ENCODE data around the gene PRR23E.

The PRR23E gene

GRCh38 chr3:127150513-127151250 lies 42.2 kb upstream of the PRR23E start:
- Histone ChIP-seq H3K4me3 (ENCODE audit: low read depth, low read length, poor library complexity, severe bottlenecking) (no peak overlapping the region), H3K9me2 (ENCODE audit: low read depth, low read length) (no peaks in the 10 kb centered on the region), H3K36me3 (ENCODE audit: insufficient read depth, low read length) (no peaks in the 10 kb centered on the region), H3K79me2 (ENCODE audit: insufficient read depth, low read length) (no peaks in the 10 kb centered on the region), H3F3A (ENCODE audit: insufficient read depth, low read length) (no peaks in the 10 kb centered on the region), H3K4me1 (ENCODE audit: insufficient read depth, low read length, severe bottlenecking) (no peaks in the 10 kb centered on the region), H2AFZ (ENCODE audit: low read length) (no peak overlapping the region), H4K20me1 (ENCODE audit: insufficient read depth, low read length) (no peaks in the 10 kb centered on the region), H3K4me2 (ENCODE audit: low read length) (no peak overlapping the region), H3K9me3 (ENCODE audit: low read length) (no peaks in the 10 kb centered on the region), H3K27me3 (ENCODE audit: insufficient read depth, low read length) (no peaks in the 10 kb centered on the region), H3K9ac (ENCODE audit: low read length) (no peak overlapping the region), H3K27ac (ENCODE audit: low read depth, low read length, poor library complexity, severe bottlenecking) (no peak overlapping the region)
- TF ChIP-seq EZH2 (IDR thresholded peaks at IDR 0.05; ENCODE audit: borderline replicate concordance, low read length), result no peak
- no peak for TF ChIP-seq CTCF (IDR thresholded peaks at IDR 0.05; ENCODE audit: low read length)

GRCh38 chr3:127151251-127151564 lies 41.7 kb upstream of the PRR23E start:
- Histone ChIP-seq H3K36me3 (ENCODE audit: insufficient read depth, low read length) (no peaks in the 10 kb centered on the region), H3K27ac (ENCODE audit: low read depth, low read length, poor library complexity, severe bottlenecking) (no peak overlapping the region), H2AFZ (ENCODE audit: low read length) (no peak overlapping the region), H3F3A (ENCODE audit: insufficient read depth, low read length) (no peaks in the 10 kb centered on the region), H3K9me3 (ENCODE audit: low read length) (no peaks in the 10 kb centered on the region), H3K9me2 (ENCODE audit: low read depth, low read length) (no peaks in the 10 kb centered on the region), H3K4me2 (ENCODE audit: low read length) (no peak overlapping the region), H4K20me1 (ENCODE audit: insufficient read depth, low read length) (no peaks in the 10 kb centered on the region), H3K9ac (ENCODE audit: low read length) (no peak overlapping the region), H3K27me3 (ENCODE audit: insufficient read depth, low read length) (no peaks in the 10 kb centered on the region), H3K4me1 (ENCODE audit: insufficient read depth, low read length, severe bottlenecking) (no peaks in the 10 kb centered on the region), H3K4me3 (ENCODE audit: low read depth, low read length, poor library complexity, severe bottlenecking) (no peak overlapping the region), H3K79me2 (ENCODE audit: insufficient read depth, low read length) (no peaks in the 10 kb centered on the region)
- TF ChIP-seq EZH2 (IDR thresholded peaks at IDR 0.05; ENCODE audit: borderline replicate concordance, low read length) (no peak), CTCF (IDR thresholded peaks at IDR 0.05; ENCODE audit: low read length) (no peak)

GRCh38 chr3:127151992-127152650 lies 40.8 kb upstream of the PRR23E start:
- Histone ChIP-seq H3F3A (ENCODE audit: insufficient read depth, low read length) (no peaks in the 10 kb centered on the region), H3K36me3 (ENCODE audit: insufficient read depth, low read length) (no peaks in the 10 kb centered on the region), H3K27me3 (ENCODE audit: insufficient read depth, low read length) (no peaks in the 10 kb centered on the region), H4K20me1 (ENCODE audit: insufficient read depth, low read length) (no peaks in the 10 kb centered on the region), H3K27ac (ENCODE audit: low read depth, low read length, poor library complexity, severe bottlenecking) (no peak overlapping the region), H3K4me3 (ENCODE audit: low read depth, low read length, poor library complexity, severe bottlenecking) (no peak overlapping the region), H3K9ac (ENCODE audit: low read length) (no peak overlapping the region), H3K4me2 (ENCODE audit: low read length) (no peak overlapping the region), H3K9me2 (ENCODE audit: low read depth, low read length) (no peaks in the 10 kb centered on the region), H2AFZ (ENCODE audit: low read length) (no peak overlapping the region), H3K79me2 (ENCODE audit: insufficient read depth, low read length) (no peaks in the 10 kb centered on the region), H3K4me1 (ENCODE audit: insufficient read depth, low read length, severe bottlenecking) (no peaks in the 10 kb centered on the region), H3K9me3 (ENCODE audit: low read length) (no peaks in the 10 kb centered on the region)
- TF ChIP-seq CTCF (IDR thresholded peaks at IDR 0.05; ENCODE audit: low read length), result no peak
- no peak for TF ChIP-seq EZH2 (IDR thresholded peaks at IDR 0.05; ENCODE audit: borderline replicate concordance, low read length)

Measured in OCI-LY1 (cell line).